Measurements from ENCODE around the gene GALNT12. TPM values are rescaled to one million over a fixed set of nuclear protein-coding genes. Genes with fewer than 3 reads are reported as not detected.

The GALNT12 gene
- total RNA-seq, 1 donor, result 10.1 TPM

- Histone ChIP-seq H2AFZ (ENCODE audit: low read length) (no peak overlapping the region), H3K27me3 (ENCODE audit: insufficient read depth, low read length) (no peaks in the 10 kb centered on the region), H3K4me1 (ENCODE audit: insufficient read depth, low read length) (no peaks in the 10 kb centered on the region), H3K27ac (ENCODE audit: low read depth, low read length) (no peak overlapping the region), H3K4me3 (ENCODE audit: insufficient read depth, low read length) (no peak overlapping the region), H3K36me3 (ENCODE audit: insufficient read depth, low read length) (peaks cover 30% of the 10 kb centered on the region), H3K4me2 (ENCODE audit: insufficient read depth, low read length) (no peak overlapping the region), H3K9me3 (ENCODE audit: low read depth, low read length) (no peaks in the 10 kb centered on the region), H3K79me2 (ENCODE audit: insufficient read depth, low read length) (no peaks in the 10 kb centered on the region), H4K20me1 (ENCODE audit: insufficient read depth, low read length) (no peaks in the 10 kb centered on the region)
- peak; percentile 78 for DNase-seq (ENCODE audit: insufficient read length, low spot score, missing footprints)
- peak; percentile 63 for TF ChIP-seq CTCF (IDR thresholded peaks at IDR 0.05; ENCODE audit: extremely low read depth, low read depth, low read length)
Observed at GRCh38 chr9:98774746-98775145, 32.7 kb upstream of the GALNT12 start.

GRCh38 chr9:98775831-98776441, 31.5 kb upstream of the GALNT12 start:
- no peaks in the 10 kb centered on the region for H3K9me3 ChIP-seq (ENCODE audit: low read depth, low read length)
- no peaks in the 10 kb centered on the region for H4K20me1 ChIP-seq (ENCODE audit: insufficient read depth, low read length)
- H3K27me3 ChIP-seq (ENCODE audit: insufficient read depth, low read length), result no peaks in the 10 kb centered on the region
- peak; percentile 80 for TF ChIP-seq CTCF (IDR thresholded peaks at IDR 0.05; ENCODE audit: extremely low read depth, low read depth, low read length)
- no peak overlapping the region for H3K27ac ChIP-seq (ENCODE audit: low read depth, low read length)
- no peak overlapping the region for H3K4me2 ChIP-seq (ENCODE audit: insufficient read depth, low read length)
- DNase-seq (ENCODE audit: insufficient read length, low spot score, missing footprints), result peak; percentile 93
- no peaks in the 10 kb centered on the region for H3K79me2 ChIP-seq (ENCODE audit: insufficient read depth, low read length)
- H3K4me1 ChIP-seq (ENCODE audit: insufficient read depth, low read length), result no peaks in the 10 kb centered on the region
- no peak overlapping the region for H3K4me3 ChIP-seq (ENCODE audit: insufficient read depth, low read length)
- H3K36me3 ChIP-seq (ENCODE audit: insufficient read depth, low read length), result peaks cover 26% of the 10 kb centered on the region
- no peak overlapping the region for H2AFZ ChIP-seq (ENCODE audit: low read length)

- no peak overlapping the region for H2AFZ ChIP-seq (ENCODE audit: low read length)
- no peak overlapping the region for H3K27ac ChIP-seq (ENCODE audit: low read depth, low read length)
- no peaks in the 10 kb centered on the region for H3K79me2 ChIP-seq (ENCODE audit: insufficient read depth, low read length)
- no peaks in the 10 kb centered on the region for H3K9me3 ChIP-seq (ENCODE audit: low read depth, low read length)
- no peak overlapping the region for H3K4me3 ChIP-seq (ENCODE audit: insufficient read depth, low read length)
- no peaks in the 10 kb centered on the region for H3K27me3 ChIP-seq (ENCODE audit: insufficient read depth, low read length)
- TF ChIP-seq CTCF (IDR thresholded peaks at IDR 0.05; ENCODE audit: extremely low read depth, low read depth, low read length), result no peak
- no peaks in the 10 kb centered on the region for H4K20me1 ChIP-seq (ENCODE audit: insufficient read depth, low read length)
- H3K36me3 ChIP-seq (ENCODE audit: insufficient read depth, low read length), result peaks cover 27% of the 10 kb centered on the region
- H3K4me2 ChIP-seq (ENCODE audit: insufficient read depth, low read length), result no peak overlapping the region
- H3K4me1 ChIP-seq (ENCODE audit: insufficient read depth, low read length), result no peaks in the 10 kb centered on the region
- peak; percentile 68 for DNase-seq (ENCODE audit: insufficient read length, low spot score, missing footprints)
Observed at GRCh38 chr9:98777618-98778017, 29.9 kb upstream of the GALNT12 start.

- Histone ChIP-seq H2AFZ (ENCODE audit: low read length) (no peak overlapping the region), H3K4me2 (ENCODE audit: insufficient read depth, low read length) (no peak overlapping the region), H3K27me3 (ENCODE audit: insufficient read depth, low read length) (no peaks in the 10 kb centered on the region), H4K20me1 (ENCODE audit: insufficient read depth, low read length) (no peaks in the 10 kb centered on the region), H3K4me1 (ENCODE audit: insufficient read depth, low read length) (no peaks in the 10 kb centered on the region), H3K79me2 (ENCODE audit: insufficient read depth, low read length) (no peaks in the 10 kb centered on the region), H3K4me3 (ENCODE audit: insufficient read depth, low read length) (no peak overlapping the region), H3K36me3 (ENCODE audit: insufficient read depth, low read length) (peaks cover 23% of the 10 kb centered on the region), H3K27ac (ENCODE audit: low read depth, low read length) (no peak overlapping the region), H3K9me3 (ENCODE audit: low read depth, low read length) (no peaks in the 10 kb centered on the region)
- no peak for TF ChIP-seq CTCF (IDR thresholded peaks at IDR 0.05; ENCODE audit: extremely low read depth, low read depth, low read length)
- peak; percentile 57 for DNase-seq (ENCODE audit: insufficient read length, low spot score, missing footprints)
Observed at GRCh38 chr9:98778251-98778650, 29.2 kb upstream of the GALNT12 start.

All from osteoblast (primary cell).